K562 (cell line): ENCODE data around the gene CRLF2. TPM values are rescaled to one million over a fixed set of nuclear protein-coding genes. Genes with fewer than 3 reads are reported as not detected.

Experiments
- ATAC-seq: fragments of 200-7000 bp; cut with Tn5 transposase; 3 replicates; pipeline ENCODE4 v1.9.1; 2020; ENCODE audit warnings: moderate library complexity
- BruUV-seq: library from RNA; stranded (reverse); fragments of 400-500 nt; replicated peaks from 2 replicates; lab custom pipeline; 2021; lab: Mats Ljungman, UMichigan
- CTCF ChIA-PET: fragments of 300-600 bp; formaldehyde crosslinking; extraction: SDS; loops from one replicate; lab custom pipeline; 2021; ENCODE audit warnings: low intra/inter-chr PET ratio; lab: Yijun Ruan, JAX
- POLR2A ChIA-PET: fragments of 300-600, 350-650 bp; sonication (Branson Sonifier 250); formaldehyde crosslinking; extraction: SDS; loops from one replicate; lab custom pipeline; 2021; ENCODE audit warnings: antibody characterized with exemption, inconsistent platforms; lab: Yijun Ruan, JAX
- DNase-seq, 4 experiments: peaks; one replicate each; pipeline versions ENCODE4 v3.0.0 to v3.0.0-alpha.2; 2011 to 2018; ENCODE audit warnings: low spot score in 3 of 4, mixed read lengths in 3 of 4; ENCODE audit errors: extremely low read depth in 1 of 4
- FAIRE-seq: peaks from 2 replicates; lab custom pipeline; 2011; peaks lifted over from hg19 to GRCh38; lab: Jason Lieb, UNC
- H2AFZ ChIP-seq: 2 replicates; pipeline ENCODE4 v1.6.0; 2011; ENCODE audit warnings: low read depth, low read length, control low read depth, inconsistent platforms
- H3K27ac ChIP-seq: fragments of 200-600 bp; 3 replicates; pipeline ENCODE4 v1.8.0; 2011; ENCODE audit warnings: low read depth, mild to moderate bottlenecking, control low read depth, inconsistent platforms, low read length, moderate library complexity, mixed read lengths; ENCODE audit errors: extremely low read depth
- H3K27me3 ChIP-seq, 2 experiments: fragments of 300-600 bp in 1 of 2; 2 replicates in 1 of 2; 3 replicates in 1 of 2; pipeline versions ENCODE4 v1.6.0 to v1.8.0; 2011; ENCODE audit warnings: inconsistent platforms in 2 of 2, low read length in 2 of 2, mild to moderate bottlenecking in 1 of 2, mixed read lengths in 1 of 2, moderate library complexity in 1 of 2; ENCODE audit not compliant: control insufficient read depth in 2 of 2, insufficient read depth in 2 of 2
- H3K36me3 ChIP-seq: fragments of 300-600 bp; 3 replicates; pipeline ENCODE4 v1.8.0; 2011; ENCODE audit warnings: mild to moderate bottlenecking, low read length, inconsistent platforms; ENCODE audit not compliant: control insufficient read depth, insufficient read depth
- H3K4me1 ChIP-seq, 2 experiments: fragments of 200-600 bp in 1 of 2; replicated peaks in 1 of 2; 2 replicates in 1 of 2; 3 replicates in 1 of 2; pipeline versions ENCODE4 v1.5.1 to v1.8.0; 2011; ENCODE audit warnings: inconsistent platforms in 2 of 2, low read length in 2 of 2, mild to moderate bottlenecking in 1 of 2, mixed read lengths in 1 of 2, moderate library complexity in 1 of 2; ENCODE audit not compliant: control insufficient read depth in 2 of 2, insufficient read depth in 2 of 2
- H3K4me2 ChIP-seq: 2 replicates; pipeline ENCODE4 v1.6.1; 2011; ENCODE audit warnings: low read length, control low read depth, inconsistent platforms, mixed read lengths; ENCODE audit not compliant: insufficient read depth
- H3K4me3 ChIP-seq: fragments of 200-600 bp; sonication (generic), shearing (Covaris generic); 2 replicates; pipeline ENCODE4 v1.5.1; 2016; ENCODE audit warnings: control low read depth, inconsistent platforms
- H3K79me2 ChIP-seq: fragments of 200-600 bp; 3 replicates; pipeline ENCODE4 v1.8.0; 2011; ENCODE audit warnings: low read length, inconsistent platforms; ENCODE audit not compliant: control insufficient read depth, insufficient read depth
- H3K9ac ChIP-seq, 2 experiments: 2 replicates each; pipeline versions ENCODE4 v1.6.0 to v1.6.1; 2011; ENCODE audit warnings: low read depth in 2 of 2, low read length in 2 of 2, control low read depth in 1 of 2, inconsistent platforms in 1 of 2, mild to moderate bottlenecking in 1 of 2, mixed read lengths in 1 of 2; ENCODE audit not compliant: insufficient read depth in 1 of 2
- H3K9me1 ChIP-seq: one replicate; pipeline ENCODE4 v1.6.0; 2011; ENCODE audit warnings: inconsistent platforms, mild to moderate bottlenecking, low read length, moderate library complexity; ENCODE audit not compliant: control insufficient read depth, insufficient read depth
- H3K9me3 ChIP-seq: replicated peaks from 2 replicates; pipeline ENCODE4 v1.5.1; 2011; ENCODE audit warnings: low read depth, low read length, inconsistent platforms; ENCODE audit not compliant: control insufficient read depth, insufficient read depth
- H4K20me1 ChIP-seq: replicated peaks from 2 replicates; pipeline ENCODE4 v1.6.1; 2011; ENCODE audit warnings: low read length, inconsistent platforms, mixed read lengths; ENCODE audit not compliant: control insufficient read depth, insufficient read depth
- COPS2 ChIP-seq: fragments of 450-650 bp; conservative IDR thresholded peaks from 2 replicates; pipeline ENCODE4 v1.6.1; 2016; ENCODE audit warnings: mild to moderate bottlenecking, moderate library complexity
- DACH1 ChIP-seq: fragments of 450-650 bp; IDR thresholded peaks from 2 replicates; pipeline ENCODE4 v1.6.1; 2018; ENCODE audit not compliant: partially characterized antibody
- HNRNPLL ChIP-seq: fragments of 200-400 bp; formaldehyde crosslinking; IDR thresholded peaks from 2 replicates; pipeline ENCODE4 v1.6.1; 2017; ENCODE audit warnings: low read length, low read depth, mild to moderate bottlenecking; ENCODE audit not compliant: poor library complexity, severe bottlenecking
- MAZ ChIP-seq, 2 experiments: fragments of 450-650 bp in 1 of 2; sonication (generic) in 1 of 2; formaldehyde crosslinking; IDR thresholded peaks in 1 of 2; conservative IDR thresholded peaks in 1 of 2; 2 replicates each; pipeline versions ENCODE4 v1.4.0 to v1.5.0; 2020; ENCODE audit warnings: mild to moderate bottlenecking in 1 of 2, missing genetic modification reagents in 1 of 2
- POLR2AphosphoS5 ChIP-seq: IDR thresholded peaks from 2 replicates; pipeline ENCODE4 v1.6.1; 2011; ENCODE audit warnings: mild to moderate bottlenecking, low read depth, low read length, moderate library complexity; ENCODE audit not compliant: control insufficient read depth, insufficient read depth
- TEAD1 ChIP-seq, 2 experiments: fragments of 450-650 bp in 1 of 2; sonication (generic) in 1 of 2; formaldehyde crosslinking; IDR thresholded peaks; 2 replicates each; pipeline versions ENCODE4 v1.4.0 to v1.8.0; 2020 to 2022; ENCODE audit warnings: mild to moderate bottlenecking in 2 of 2, missing genetic modification reagents in 1 of 2
- ZFP30 ChIP-seq: fragments of 250-450 bp; sonication (Bioruptor Pico); IDR thresholded peaks from 2 replicates; pipeline ENCODE4 v1.8.0; 2022; ENCODE audit warnings: moderate library complexity, mild to moderate bottlenecking, inconsistent platforms, borderline replicate concordance
- WGBS: fragments of 100-300 bp; shearing (Covaris generic); methylation state at CpG from one replicate; pipeline ENCODE4 v1.1.6; 2016; ENCODE audit warnings: low coverage, mixed read lengths; ENCODE audit not compliant: insufficient coverage; ENCODE audit errors: missing lambda C conversion rate; 5-methylcytosine and 5-hydroxymethylcytosine counted together
- in situ Hi-C: fragments of 300-500 bp; cut with MboI; formaldehyde crosslinking; loops from 4 replicates; pipeline ENCODE4 v1.15.0; 2018; ENCODE audit warnings: inconsistent platforms, mixed read lengths
- intact Hi-C: fragments of 100-400 bp; cut with micrococcal nuclease; formaldehyde crosslinking; loops from 2 replicates; pipeline ENCODE4 v1.14.2; 2022
- polyA plus RNA-seq, 8 experiments: library from polyadenylated mRNA; depleted of rRNA in 4 of 8; stranded (reverse) in 5 of 8; unstranded in 3 of 8; fragments of >200 nt; fragmentation: Nextera tagmentation in 2 of 8; fragmentation: Illumina TruSeq in 1 of 8; extraction: Ambion mirVana in 2 of 8; extraction: Trizol in 1 of 8; gene quantifications; 2 replicates each; pipeline versions ENCODE4 v1.2.1 to v1.2.3, GENCODE V29; 2011 to 2014; ENCODE audit warnings: inconsistent platforms in 1 of 8, missing spikeins in 1 of 8
- total RNA-seq, 7 experiments: library from RNA; depleted of rRNA in 6 of 7; stranded (reverse); fragments of >200 nt in 6 of 7; fragmentation: Illumina TruSeq in 2 of 7; extraction: Trizol in 2 of 7; gene quantifications; 2 replicates each; pipeline versions ENCODE4 v1.2.1 to v1.2.3, GENCODE V29; 2011 to 2021; ENCODE audit warnings: low replicate concordance in 1 of 7
- TF ChIP-seq, protein P1 (sequence below): sonication (generic); formaldehyde crosslinking; IDR thresholded peaks from 2 replicates; pipeline ENCODE4 v1.8.0; 2023; ENCODE audit warnings: missing genetic modification reagents, mild to moderate bottlenecking, borderline replicate concordance

The CRLF2 gene
- total and polyA plus RNA-seq, 9 of the 15 experiments (the other 6 are each of a cell fraction or from before 2014, with no cell fraction given): not detected

GRCh38 chrX:1167466-1167865, 45.0 kb downstream of the CRLF2 start (continued):
- TF ChIP-seq, protein P1, sequence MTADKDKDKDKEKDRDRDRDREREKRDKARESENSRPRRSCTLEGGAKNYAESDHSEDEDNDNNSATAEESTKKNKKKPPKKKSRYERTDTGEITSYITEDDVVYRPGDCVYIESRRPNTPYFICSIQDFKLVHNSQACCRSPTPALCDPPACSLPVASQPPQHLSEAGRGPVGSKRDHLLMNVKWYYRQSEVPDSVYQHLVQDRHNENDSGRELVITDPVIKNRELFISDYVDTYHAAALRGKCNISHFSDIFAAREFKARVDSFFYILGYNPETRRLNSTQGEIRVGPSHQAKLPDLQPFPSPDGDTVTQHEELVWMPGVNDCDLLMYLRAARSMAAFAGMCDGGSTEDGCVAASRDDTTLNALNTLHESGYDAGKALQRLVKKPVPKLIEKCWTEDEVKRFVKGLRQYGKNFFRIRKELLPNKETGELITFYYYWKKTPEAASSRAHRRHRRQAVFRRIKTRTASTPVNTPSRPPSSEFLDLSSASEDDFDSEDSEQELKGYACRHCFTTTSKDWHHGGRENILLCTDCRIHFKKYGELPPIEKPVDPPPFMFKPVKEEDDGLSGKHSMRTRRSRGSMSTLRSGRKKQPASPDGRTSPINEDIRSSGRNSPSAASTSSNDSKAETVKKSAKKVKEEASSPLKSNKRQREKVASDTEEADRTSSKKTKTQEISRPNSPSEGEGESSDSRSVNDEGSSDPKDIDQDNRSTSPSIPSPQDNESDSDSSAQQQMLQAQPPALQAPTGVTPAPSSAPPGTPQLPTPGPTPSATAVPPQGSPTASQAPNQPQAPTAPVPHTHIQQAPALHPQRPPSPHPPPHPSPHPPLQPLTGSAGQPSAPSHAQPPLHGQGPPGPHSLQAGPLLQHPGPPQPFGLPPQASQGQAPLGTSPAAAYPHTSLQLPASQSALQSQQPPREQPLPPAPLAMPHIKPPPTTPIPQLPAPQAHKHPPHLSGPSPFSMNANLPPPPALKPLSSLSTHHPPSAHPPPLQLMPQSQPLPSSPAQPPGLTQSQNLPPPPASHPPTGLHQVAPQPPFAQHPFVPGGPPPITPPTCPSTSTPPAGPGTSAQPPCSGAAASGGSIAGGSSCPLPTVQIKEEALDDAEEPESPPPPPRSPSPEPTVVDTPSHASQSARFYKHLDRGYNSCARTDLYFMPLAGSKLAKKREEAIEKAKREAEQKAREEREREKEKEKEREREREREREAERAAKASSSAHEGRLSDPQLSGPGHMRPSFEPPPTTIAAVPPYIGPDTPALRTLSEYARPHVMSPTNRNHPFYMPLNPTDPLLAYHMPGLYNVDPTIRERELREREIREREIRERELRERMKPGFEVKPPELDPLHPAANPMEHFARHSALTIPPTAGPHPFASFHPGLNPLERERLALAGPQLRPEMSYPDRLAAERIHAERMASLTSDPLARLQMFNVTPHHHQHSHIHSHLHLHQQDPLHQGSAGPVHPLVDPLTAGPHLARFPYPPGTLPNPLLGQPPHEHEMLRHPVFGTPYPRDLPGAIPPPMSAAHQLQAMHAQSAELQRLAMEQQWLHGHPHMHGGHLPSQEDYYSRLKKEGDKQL: no peak

GRCh38 chrX:1165535-1166196, 46.8 kb downstream of the CRLF2 start:
- WGBS: 16% methylated on average over 8 of the region's 12 CpGs
- Histone ChIP-seq H3K36me3 (no peaks in the 10 kb centered on the region), H3K9me3 (no peaks in the 10 kb centered on the region), H2AFZ (no peak overlapping the region), H3K79me2 (no peaks in the 10 kb centered on the region), H3K27me3 (no peaks in the 10 kb centered on the region), H3K4me2 (no peak overlapping the region), H3K9ac (no peak overlapping the region), H3K27ac (no peak overlapping the region), H4K20me1 (no peaks in the 10 kb centered on the region), H3K4me1 (no peaks in the 10 kb centered on the region; a peak in 1 of 5 replicates), H3K4me3 (no peak overlapping the region), H3K9me1 (no peaks in the 10 kb centered on the region)
- POLR2A ChIA-PET: no interaction called here
- in situ Hi-C loops (no loop called here), intact Hi-C loops (no loop called here)
- CTCF ChIA-PET: no interaction called here
- TF ChIP-seq DACH1: peak; percentile 42
- TF ChIP-seq TEAD1 (CRISPR knock-in tag; IDR thresholded peaks at IDR 0.05): no peak
- no peak for TF ChIP-seq COPS2
- no peak for TF ChIP-seq POLR2AphosphoS5
- TF ChIP-seq HNRNPLL: no peak
- no peak for TF ChIP-seq ZFP30 (CRISPR knock-in tag)
- TF ChIP-seq MAZ (CRISPR knock-in tag; conservative IDR thresholded peaks at IDR 0.05 in 1 of 2, IDR thresholded peaks at IDR 0.05 in 1 of 2): no peak
- DNase-seq (no peak), ATAC-seq (no peak), FAIRE-seq (no peak)
- BruUV-seq: no TSS peak
